Measurements from ENCODE around the gene CD248.
"Not testable (repeated sequence)": the region's sequence is repeated elsewhere in the genome, so short reads cannot be mapped to it uniquely, and the experiment has no call there.

Gene CD248

DNA sequence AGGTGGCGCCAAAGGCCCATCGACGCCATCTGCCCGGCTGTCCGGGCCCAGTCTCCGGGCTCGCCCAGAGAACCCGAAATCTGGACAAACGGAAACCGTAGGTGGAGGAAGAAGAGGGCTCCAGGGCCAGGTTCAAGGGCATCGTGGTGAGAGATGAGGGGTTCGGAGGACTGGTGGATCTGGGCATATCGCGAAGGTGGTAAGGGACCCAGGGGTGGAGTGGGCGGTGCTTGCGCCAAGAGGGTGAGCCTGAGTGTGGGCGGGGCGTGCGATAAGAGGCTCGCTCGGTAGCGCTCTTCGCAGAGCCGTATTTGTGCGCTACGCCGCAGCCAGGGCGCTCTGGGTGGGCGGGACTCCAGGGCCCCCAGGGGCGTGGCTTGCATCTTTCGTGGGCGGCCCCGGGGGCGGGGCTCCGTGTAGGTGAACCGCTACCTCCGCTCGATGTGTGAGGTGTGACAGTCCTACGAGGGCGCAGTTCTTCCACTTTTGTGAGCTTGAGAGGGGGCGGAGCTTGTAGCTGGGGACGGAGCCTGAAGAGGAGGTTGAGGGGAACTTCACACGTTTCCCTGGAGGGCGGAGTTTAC lies 4.8 kb downstream of the CD248 start:
- peak; percentile 92 for DNase-seq

GRCh38 chr11:66311470-66311964 lies 5.3 kb downstream of the CD248 start:
- DNase-seq: no peak

DNA sequence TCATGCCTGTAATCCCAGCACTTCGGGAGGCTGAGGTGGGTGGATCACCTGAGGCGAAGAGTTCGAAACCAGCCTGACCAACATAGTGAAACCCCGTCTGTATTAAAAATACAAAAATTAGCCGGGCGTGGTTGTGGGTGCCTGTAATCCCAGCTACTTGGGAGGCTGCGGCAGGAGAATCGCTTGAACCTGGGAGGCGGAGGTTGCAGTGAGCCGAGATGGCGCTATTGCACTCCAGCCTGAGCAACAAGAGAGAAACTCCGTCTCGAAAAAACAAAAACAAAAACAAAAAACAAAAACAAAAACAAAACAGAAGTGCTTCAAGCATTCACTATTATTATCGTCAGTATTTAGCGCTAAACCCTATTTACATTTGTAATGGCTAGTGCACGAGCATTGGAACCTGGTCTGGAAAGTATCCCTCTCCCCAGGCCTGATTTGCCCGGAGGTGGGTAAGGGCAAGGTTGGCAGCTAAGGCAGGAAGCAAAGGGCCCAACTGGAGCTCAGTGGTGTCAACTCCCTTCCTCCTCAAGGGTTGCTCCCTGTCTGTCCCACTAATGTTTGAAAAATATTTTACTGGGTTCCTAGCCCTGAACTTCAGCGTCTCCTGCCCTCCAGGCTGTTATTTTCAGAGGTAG lies 5.9 kb downstream of the CD248 start:
- not testable (repeated sequence) for DNase-seq

- DNase-seq: no peak
These were observed 6.5 kb downstream of the CD248 start for GRCh38 chr11:66310324-66310723.

- no peak for DNase-seq
These were observed 7.4 kb downstream of the CD248 start for GRCh38 chr11:66309475-66309874.

GRCh38 chr11:66302656-66303055 lies 14.2 kb downstream of the CD248 start:
- no peak for DNase-seq

DNA sequence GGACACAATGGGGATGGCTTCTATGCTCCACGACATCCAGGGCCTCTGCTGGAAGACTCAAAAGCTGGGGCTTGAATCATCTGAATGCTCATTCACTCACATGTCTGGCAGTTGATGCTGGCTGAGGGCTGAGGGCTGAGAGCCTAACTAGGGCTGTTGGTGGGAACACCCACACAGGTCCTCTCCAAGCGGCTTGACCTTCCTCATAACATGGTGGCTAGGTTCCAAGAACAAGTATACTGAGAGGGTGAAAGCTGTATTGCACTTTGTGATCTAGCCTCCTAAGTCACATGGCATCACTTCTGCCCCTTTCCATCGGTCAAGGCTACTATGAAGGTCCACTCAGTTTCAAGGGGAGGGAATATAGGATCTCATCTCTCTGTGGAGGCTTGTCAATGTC lies 17.7 kb downstream of the CD248 start:
- no peak for DNase-seq

DNA sequence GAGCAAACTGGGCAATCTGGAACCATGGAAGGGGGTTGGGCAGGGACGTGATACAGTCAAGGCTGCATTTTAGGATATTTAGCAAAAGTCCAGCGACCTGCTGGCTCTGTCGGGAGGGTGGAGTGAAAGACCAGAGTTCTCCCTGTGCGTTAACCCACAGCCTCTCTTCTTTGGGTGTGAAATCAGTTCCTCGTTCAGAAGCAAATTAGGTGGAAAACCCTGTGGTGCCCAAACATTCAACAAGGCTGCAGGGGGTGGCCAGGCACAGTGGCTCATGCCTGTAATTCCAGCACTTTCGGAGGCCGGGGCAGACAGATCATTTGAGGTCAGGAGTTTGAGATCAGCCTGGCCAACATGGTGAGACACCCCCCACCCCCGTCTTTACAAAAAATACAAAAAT lies 19.2 kb downstream of the CD248 start:
- DNase-seq: no peak

DNA sequence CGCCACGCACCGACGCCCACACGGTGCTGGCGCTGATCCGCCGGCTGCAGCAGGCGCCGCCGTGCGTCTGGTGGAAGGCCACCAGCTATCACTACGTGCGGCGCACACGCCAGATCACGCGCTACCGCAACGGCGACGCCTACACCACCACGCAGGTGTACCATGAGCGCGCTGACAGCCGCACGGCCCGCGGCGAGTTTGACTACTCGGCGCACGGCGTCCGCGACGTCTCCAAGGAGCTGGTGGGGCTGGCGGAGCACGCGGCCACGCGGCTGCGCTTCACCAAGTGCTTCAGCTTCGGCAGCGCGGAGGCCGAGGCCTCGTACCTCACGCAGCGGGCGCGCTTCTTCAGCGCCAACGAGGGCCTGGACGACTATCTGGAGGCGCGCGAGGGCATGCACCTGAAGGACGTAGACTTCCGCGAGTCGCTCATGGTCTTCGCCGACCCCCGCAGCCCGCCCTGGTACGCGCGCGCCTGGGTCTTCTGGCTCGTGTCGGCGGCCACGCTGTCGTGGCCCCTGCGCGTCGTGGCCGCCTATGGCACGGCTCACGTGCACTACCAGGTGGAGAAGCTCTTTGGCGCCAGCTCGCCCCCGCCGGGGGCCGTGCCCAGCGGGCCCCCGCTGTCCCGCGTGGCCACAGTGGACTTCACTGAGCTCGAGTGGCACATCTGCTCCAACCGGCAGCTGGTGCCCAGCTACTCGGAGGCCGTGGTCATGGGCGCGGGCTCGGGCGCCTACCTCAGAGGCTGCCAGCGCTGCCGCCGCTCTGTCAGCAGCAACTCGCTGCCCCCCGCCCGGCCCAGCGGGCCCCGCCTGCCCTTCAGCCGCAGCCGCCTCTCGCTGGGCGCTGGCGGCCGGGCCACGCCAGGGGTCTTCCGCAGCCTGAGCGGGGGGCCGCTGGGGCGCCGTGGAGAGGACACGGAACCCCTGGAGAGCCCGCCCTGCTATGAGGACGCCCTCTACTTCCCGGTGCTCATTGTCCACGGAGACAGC lies 21.9 kb downstream of the CD248 start:
- DNase-seq: no peak

GRCh38 chr11:66293777-66294625 lies 22.8 kb downstream of the CD248 start:
- no peak for DNase-seq

DNA sequence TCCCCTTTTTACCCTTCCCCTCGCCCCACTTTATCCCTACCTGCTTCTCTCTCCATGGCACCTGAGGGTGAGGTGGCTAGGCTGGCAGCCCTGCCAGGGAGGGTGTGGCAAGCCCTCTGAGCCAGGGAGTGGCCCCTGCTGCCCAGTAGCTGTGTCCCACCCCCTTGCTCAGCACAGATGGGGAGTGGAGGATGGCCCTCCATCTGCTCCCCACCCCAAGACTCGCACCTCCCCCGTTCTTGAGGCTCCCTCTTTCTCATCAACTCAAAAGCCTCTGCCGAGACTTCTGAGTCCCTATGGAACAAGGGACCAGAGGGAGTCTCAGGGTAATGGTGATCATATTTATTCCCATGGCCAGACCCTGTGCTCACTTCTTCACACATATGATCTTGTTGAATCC lies 23.5 kb downstream of the CD248 start:
- DNase-seq: no peak

DNA sequence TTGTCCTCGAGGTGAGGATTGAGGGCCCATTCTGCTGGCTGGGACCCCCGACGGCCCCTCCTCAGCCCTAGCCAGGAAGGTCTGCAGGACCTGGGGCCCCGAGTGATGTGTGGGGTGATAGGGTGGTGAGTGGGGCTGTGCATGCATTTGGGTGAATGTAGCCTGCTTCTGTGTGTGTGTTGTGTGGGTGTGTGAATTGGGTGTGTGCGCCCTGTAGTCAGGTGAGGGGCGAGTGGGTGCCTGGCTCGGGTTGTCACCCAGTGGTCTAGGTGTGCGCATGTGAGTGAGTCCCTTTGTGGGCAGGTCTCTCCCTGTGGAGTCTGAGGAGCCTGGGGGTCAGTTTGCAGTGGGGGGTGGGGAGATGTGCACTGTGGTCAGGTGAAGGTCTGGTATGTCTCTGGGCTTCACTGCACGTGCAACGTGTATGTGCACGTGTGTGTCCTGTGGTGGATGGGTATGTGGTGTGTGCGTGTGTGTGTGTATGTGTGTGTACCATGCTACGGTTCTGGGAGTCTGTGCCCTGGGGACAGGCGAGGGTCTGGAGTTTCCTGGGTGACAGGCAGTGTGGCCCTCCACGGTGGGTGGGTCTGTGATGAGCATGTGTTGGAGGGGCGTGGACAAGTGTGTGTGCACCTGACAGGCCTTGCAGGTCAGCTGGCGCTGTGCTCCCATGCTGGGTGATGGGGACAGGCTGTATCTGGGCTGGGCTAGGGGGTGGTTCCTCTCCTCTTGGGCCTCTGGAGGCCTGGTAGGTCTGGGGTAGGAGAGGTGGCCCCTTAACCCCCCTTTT lies 24.1 kb downstream of the CD248 start:
- DNase-seq: no peak

GRCh38 chr11:66291706-66292542 lies 24.9 kb downstream of the CD248 start, which contains the start of gene TMEM151A:
Gene TMEM151A (plus strand): TSS chr11:66291894. CDS start chr11:66292014, 120 bp downstream.
- DNase-seq: peak; percentile 56

DNA sequence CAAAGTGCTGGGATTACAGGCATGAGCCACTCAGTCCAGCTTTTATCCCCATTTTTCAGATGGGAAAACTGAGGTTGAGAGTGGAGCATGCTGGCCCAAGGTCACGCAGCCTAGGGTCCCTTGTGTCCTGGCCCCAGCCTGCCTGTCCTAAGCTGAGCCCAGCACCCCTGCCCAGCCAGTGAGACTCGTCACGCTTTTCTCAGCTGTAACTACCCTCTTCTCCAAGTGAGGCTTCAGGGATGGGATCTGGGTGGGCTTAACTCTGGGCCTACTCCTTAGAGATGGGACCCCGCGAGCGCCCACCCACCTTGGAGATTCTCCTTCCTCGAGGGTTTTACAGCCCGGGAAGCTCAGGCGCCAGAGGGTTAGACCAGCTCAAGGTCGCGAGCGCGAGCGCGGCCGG lies 25.5 kb downstream of the CD248 start:
- DNase-seq: no peak

DNA sequence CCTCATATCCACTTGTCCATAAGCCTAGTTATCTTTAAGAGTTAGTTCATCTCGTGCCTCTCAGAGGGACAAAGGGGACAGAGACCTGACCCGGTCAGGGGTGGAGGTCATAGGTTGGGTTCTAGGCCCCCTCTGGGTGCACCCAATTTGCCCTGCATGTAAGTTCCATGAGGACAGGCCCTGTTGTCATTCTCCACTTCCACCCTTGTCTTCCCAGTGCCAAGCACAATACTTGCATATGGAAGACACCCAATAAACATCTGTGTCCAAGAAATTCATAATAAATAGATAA lies 26.6 kb downstream of the CD248 start:
- no peak for DNase-seq

DNA sequence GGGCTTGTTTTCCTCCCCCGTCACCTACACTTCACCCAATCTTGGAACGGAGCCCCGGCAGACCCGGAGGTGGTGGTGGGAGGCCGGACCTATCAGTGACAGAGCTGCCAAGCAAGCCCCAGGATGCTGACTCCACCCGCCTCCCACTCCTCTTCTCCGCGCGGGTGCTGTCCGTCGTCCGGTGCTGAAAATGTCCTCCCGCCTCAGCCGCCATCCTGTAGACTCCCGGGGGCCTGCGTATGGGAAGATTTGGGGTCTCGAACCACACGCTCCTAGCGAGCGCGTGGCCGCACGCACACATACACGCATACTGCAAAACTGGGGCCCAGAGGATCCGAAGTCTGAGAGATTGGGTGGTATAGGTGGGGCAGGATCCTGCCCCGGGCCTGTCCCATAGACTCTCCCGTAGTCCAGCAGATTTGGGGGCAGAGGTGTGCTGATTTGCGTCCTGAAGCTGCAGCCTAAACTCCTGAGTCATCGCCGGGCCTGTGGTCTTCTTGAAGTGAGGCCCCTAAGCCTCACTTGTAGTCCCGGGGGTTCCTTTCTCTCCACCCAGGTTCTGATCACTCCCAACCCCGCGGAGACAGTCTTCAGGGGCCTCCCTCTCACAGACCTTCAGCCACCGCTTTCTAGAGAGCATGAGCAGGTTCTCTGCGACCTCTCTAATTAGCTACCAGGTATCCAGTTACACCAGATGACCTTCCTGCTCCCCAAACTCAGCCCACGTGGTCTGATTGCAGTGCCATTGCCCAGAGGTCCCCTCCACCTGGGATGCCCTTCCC lies 27.1 kb downstream of the CD248 start:
- peak; percentile 89 for DNase-seq

- DNase-seq: peak; percentile 100
These were observed 27.9 kb downstream of the CD248 start, which contains the start of gene YIF1A for GRCh38 chr11:66288671-66289547. Gene YIF1A (minus strand): TSS chr11:66289143. CDS start chr11:66288985, 158 bp downstream.

- peak; percentile 41 for DNase-seq
These were observed 28.8 kb downstream of the CD248 start for GRCh38 chr11:66287889-66288670.

Measured in RPMI8226 (cell line).